ENCODE results near the gene DACT3.

GRCh38 chr19:46620716-46621115, 40.3 kb downstream of the DACT3 start:
- TF ChIP-seq EZH2 (IDR thresholded peaks at IDR 0.05; ENCODE audit: low read length, missing control alignments) = no peak
- TF ChIP-seq CTCF (conservative IDR thresholded peaks at IDR 0.05 in 1 of 2, IDR thresholded peaks at IDR 0.05 in 1 of 2; ENCODE audit: low read depth in 1 of 2, low read length in 2 of 2) = no peak
